HCT116 (cell line): Measurements from ENCODE around the gene TMEM202. TPM values are rescaled to one million over a fixed set of nuclear protein-coding genes. Genes with fewer than 3 reads are reported as not detected.

Source experiments
- ATAC-seq: fragments of 200-7000 bp; cut with Tn5 transposase; 2 replicates; pipeline ENCODE4 v1.9.1; 2020; ENCODE audit warnings: mild to moderate bottlenecking, moderate library complexity
- BruUV-seq: library from RNA; stranded (reverse); fragments of 400-500 nt; replicated peaks from 2 replicates; lab custom pipeline; 2021; lab: Mats Ljungman, UMichigan
- CTCF ChIA-PET: fragments of 300-600 bp; sonication (Branson Sonifier 250); formaldehyde crosslinking; loops from one replicate; lab custom pipeline; 2021; ENCODE audit warnings: antibody characterized with exemption; lab: Charles Lee
- POLR2A ChIA-PET: fragments of 300-600, 350-600 bp; sonication (Branson Sonifier 250); formaldehyde crosslinking; loops from one replicate; lab custom pipeline; 2021; ENCODE audit warnings: antibody characterized with exemption; lab: Charles Lee
- RAD21 ChIA-PET, 2 experiments: fragments of 300-600 bp; sonication (Branson Sonifier 250); formaldehyde crosslinking; loops; one replicate each; lab custom pipeline; 2023; ENCODE audit warnings: low total read pairs in 2 of 2; ENCODE audit not compliant: uncharacterized antibody in 2 of 2, unreplicated experiment in 2 of 2, low non-redundant PET in 1 of 2; lab: Charles Lee
- DNase-seq: peaks from one replicate; pipeline ENCODE4 v3.0.0-alpha.2; 2010; ENCODE audit warnings: low read depth, low spot score
- H2AFZ ChIP-seq: fragments of 200-600 bp; shearing (Covaris generic), sonication (generic); 2 replicates; pipeline ENCODE4 v1.6.1; 2017; ENCODE audit warnings: low read depth, mixed run types, mixed read lengths, antibody characterized with exemption, low read length; ENCODE audit not compliant: poor library complexity, severe bottlenecking
- H3K27ac ChIP-seq: 2 replicates; pipeline ENCODE4 v1.5.1; 2012; ENCODE audit warnings: low read depth, low read length
- H3K27me3 ChIP-seq: fragments of 200-600 bp; sonication (generic); 2 replicates; pipeline ENCODE4 v1.6.1; 2016; ENCODE audit warnings: mixed run types, low read length, mixed read lengths; ENCODE audit not compliant: insufficient read depth
- H3K36me3 ChIP-seq, 2 experiments: fragments of 200-500 bp in 1 of 2; fragments of 200-600 bp in 1 of 2; sonication (Bioruptor generic) in 1 of 2; sonication (generic) in 1 of 2; 2 replicates each; pipeline versions ENCODE4 v1.5.1 to v1.6.1; 2014 to 2016; ENCODE audit warnings: low read length in 2 of 2, inconsistent platforms in 1 of 2, mixed read lengths in 1 of 2, mixed run types in 1 of 2; ENCODE audit not compliant: insufficient read depth in 2 of 2, control insufficient read depth in 1 of 2
- H3K4me1 ChIP-seq, 2 experiments: fragments of 200-600 bp in 1 of 2; sonication (generic) in 1 of 2; 2 replicates each; pipeline versions ENCODE4 v1.5.1 to v1.6.1; 2012 to 2017; ENCODE audit warnings: low read length in 2 of 2, inconsistent platforms in 1 of 2, mild to moderate bottlenecking in 1 of 2, mixed read lengths in 1 of 2, mixed run types in 1 of 2, moderate library complexity in 1 of 2; ENCODE audit not compliant: insufficient read depth in 2 of 2, control insufficient read depth in 1 of 2
- H3K4me2 ChIP-seq: fragments of 200-600 bp; sonication (generic); 2 replicates; pipeline ENCODE4 v1.6.1; 2017; ENCODE audit warnings: mixed run types, low read length, mixed read lengths
- H3K4me3 ChIP-seq, 2 experiments: fragments of 200-600 bp in 1 of 2; sonication (generic) in 1 of 2; replicated peaks in 1 of 2; 2 replicates each; pipeline ENCODE4 v1.5.1; 2011 to 2016; ENCODE audit warnings: low read length in 2 of 2, control low read depth in 1 of 2, low read depth in 1 of 2, mild to moderate bottlenecking in 1 of 2, mixed read lengths in 1 of 2, mixed run types in 1 of 2
- H3K79me2 ChIP-seq: fragments of 200-600 bp; sonication (generic); 2 replicates; pipeline ENCODE4 v1.6.1; 2017; ENCODE audit warnings: mild to moderate bottlenecking, mixed run types, low read length, moderate library complexity, mixed read lengths; ENCODE audit not compliant: insufficient read depth
- H3K9ac ChIP-seq: fragments of 200-600 bp; sonication (generic); 2 replicates; pipeline ENCODE4 v1.6.1; 2016; ENCODE audit warnings: low read length, mixed read lengths
- H3K9me2 ChIP-seq: fragments of 200-600 bp; sonication (generic), shearing (Covaris generic); 2 replicates; pipeline ENCODE4 v1.6.1; 2017; ENCODE audit warnings: mixed run types, mild to moderate bottlenecking, moderate library complexity; ENCODE audit not compliant: insufficient read depth
- H3K9me3 ChIP-seq, 2 experiments: fragments of 200-500 bp in 1 of 2; fragments of 200-600 bp in 1 of 2; sonication (Bioruptor generic) in 1 of 2; sonication (generic) in 1 of 2; 2 replicates each; pipeline ENCODE4 v1.6.1; 2014 to 2017; ENCODE audit warnings: low read length in 2 of 2, mixed read lengths in 2 of 2, inconsistent platforms in 1 of 2, low read depth in 1 of 2, mild to moderate bottlenecking in 1 of 2, mixed run types in 1 of 2, moderate library complexity in 1 of 2; ENCODE audit not compliant: control insufficient read depth in 1 of 2, insufficient read depth in 1 of 2
- H4K20me1 ChIP-seq: fragments of 200-600 bp; sonication (generic), shearing (Covaris generic); 2 replicates; pipeline ENCODE4 v1.6.1; 2017; ENCODE audit warnings: mixed run types, mild to moderate bottlenecking, moderate library complexity; ENCODE audit not compliant: insufficient read depth
- CBX3 ChIP-seq: IDR thresholded peaks from 2 replicates; pipeline ENCODE4 v1.6.1; 2012; ENCODE audit warnings: low read depth
- CEBPB ChIP-seq: IDR thresholded peaks from 2 replicates; pipeline ENCODE4 v1.6.1; 2012; ENCODE audit warnings: low read depth
- EGR1 ChIP-seq: IDR thresholded peaks from 2 replicates; pipeline ENCODE4 v1.6.1; 2012; ENCODE audit warnings: low read depth
- FOSL1 ChIP-seq: IDR thresholded peaks from 2 replicates; pipeline ENCODE4 v1.6.1; 2012; ENCODE audit warnings: low read depth
- RAD21 ChIP-seq: IDR thresholded peaks from 2 replicates; pipeline ENCODE4 v1.6.1; 2012; ENCODE audit warnings: low read depth, mild to moderate bottlenecking
- SRF ChIP-seq: IDR thresholded peaks from 2 replicates; pipeline ENCODE4 v1.6.1; 2012; ENCODE audit warnings: low read depth
- YY1 ChIP-seq: IDR thresholded peaks from 2 replicates; pipeline ENCODE4 v1.6.1; 2011; ENCODE audit warnings: low read length, low read depth, moderate library complexity, mild to moderate bottlenecking; ENCODE audit not compliant: insufficient replicate concordance; ENCODE audit errors: extremely low read depth
- ZFX ChIP-seq: fragments of 450-650 bp; IDR thresholded peaks from 2 replicates; pipeline ENCODE4 v1.6.1; 2017
- intact Hi-C: fragments of 100-400 bp; cut with micrococcal nuclease; formaldehyde crosslinking; loops from 2 replicates; pipeline ENCODE4 v1.10.0; 2022
- total RNA-seq: library from RNA; stranded (reverse); gene quantifications from one replicate; pipeline ENCODE4 v1.2.1, GENCODE V29; 2021; ENCODE audit not compliant: unreplicated experiment
- TF ChIP-seq, protein P1 (sequence below): IDR thresholded peaks from 2 replicates; pipeline ENCODE4 v1.6.1; 2012; ENCODE audit warnings: low read depth
- TF ChIP-seq, protein P2 (sequence below): IDR thresholded peaks from 2 replicates; pipeline ENCODE4 v1.6.1; 2012
- TF ChIP-seq, protein P3 (sequence below): IDR thresholded peaks from 2 replicates; pipeline ENCODE4 v1.6.1; 2012

The TMEM202 gene
- total RNA-seq, 1 experiment from 2014 or later: not detected

DNA sequence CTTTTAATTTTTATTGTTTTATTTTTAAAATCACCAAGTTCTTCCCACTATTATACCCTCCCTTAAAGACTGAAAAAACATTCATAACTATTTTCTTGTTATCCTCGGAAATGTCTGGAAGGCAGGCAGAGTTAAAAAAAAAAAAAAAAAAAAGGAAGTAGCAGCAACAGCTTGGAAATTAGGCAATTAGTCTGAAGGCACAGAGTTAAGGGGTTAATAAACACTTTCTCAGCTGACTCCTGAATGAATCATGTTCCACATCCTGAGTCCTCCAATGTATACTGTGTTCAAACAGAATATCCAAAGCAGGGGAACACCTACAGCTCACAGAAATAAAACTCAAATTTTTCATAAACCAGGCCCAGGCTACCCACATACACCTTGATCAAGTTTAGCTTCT is 28.1 kb upstream of the TMEM202 start:
- Histone ChIP-seq H3K4me3 (no peak overlapping the region), H3K79me2 (peaks cover 47% of the 10 kb centered on the region), H3K9ac (no peak overlapping the region), H3K27me3 (no peaks in the 10 kb centered on the region), H4K20me1 (no peaks in the 10 kb centered on the region), H3K36me3 (no peaks in the 10 kb centered on the region; a peak in 1 of 4 replicates), H2AFZ (no peak overlapping the region), H3K27ac (no peak overlapping the region), H3K4me2 (no peak overlapping the region), H3K4me1 (peaks cover 0 to 6% of the 10 kb centered on the region in 2 experiments; a peak in 2 of 4 replicates), H3K9me3 (no peaks in the 10 kb centered on the region), H3K9me2 (no peaks in the 10 kb centered on the region)
- intact Hi-C loops: no loop called here
- CTCF ChIA-PET: no interaction called here
- no peak for DNase-seq
- RAD21 ChIA-PET: no interaction called here
- no peak for ATAC-seq
- no peak for TF ChIP-seq FOSL1
- no peak for TF ChIP-seq CEBPB
- TF ChIP-seq, protein P1, sequence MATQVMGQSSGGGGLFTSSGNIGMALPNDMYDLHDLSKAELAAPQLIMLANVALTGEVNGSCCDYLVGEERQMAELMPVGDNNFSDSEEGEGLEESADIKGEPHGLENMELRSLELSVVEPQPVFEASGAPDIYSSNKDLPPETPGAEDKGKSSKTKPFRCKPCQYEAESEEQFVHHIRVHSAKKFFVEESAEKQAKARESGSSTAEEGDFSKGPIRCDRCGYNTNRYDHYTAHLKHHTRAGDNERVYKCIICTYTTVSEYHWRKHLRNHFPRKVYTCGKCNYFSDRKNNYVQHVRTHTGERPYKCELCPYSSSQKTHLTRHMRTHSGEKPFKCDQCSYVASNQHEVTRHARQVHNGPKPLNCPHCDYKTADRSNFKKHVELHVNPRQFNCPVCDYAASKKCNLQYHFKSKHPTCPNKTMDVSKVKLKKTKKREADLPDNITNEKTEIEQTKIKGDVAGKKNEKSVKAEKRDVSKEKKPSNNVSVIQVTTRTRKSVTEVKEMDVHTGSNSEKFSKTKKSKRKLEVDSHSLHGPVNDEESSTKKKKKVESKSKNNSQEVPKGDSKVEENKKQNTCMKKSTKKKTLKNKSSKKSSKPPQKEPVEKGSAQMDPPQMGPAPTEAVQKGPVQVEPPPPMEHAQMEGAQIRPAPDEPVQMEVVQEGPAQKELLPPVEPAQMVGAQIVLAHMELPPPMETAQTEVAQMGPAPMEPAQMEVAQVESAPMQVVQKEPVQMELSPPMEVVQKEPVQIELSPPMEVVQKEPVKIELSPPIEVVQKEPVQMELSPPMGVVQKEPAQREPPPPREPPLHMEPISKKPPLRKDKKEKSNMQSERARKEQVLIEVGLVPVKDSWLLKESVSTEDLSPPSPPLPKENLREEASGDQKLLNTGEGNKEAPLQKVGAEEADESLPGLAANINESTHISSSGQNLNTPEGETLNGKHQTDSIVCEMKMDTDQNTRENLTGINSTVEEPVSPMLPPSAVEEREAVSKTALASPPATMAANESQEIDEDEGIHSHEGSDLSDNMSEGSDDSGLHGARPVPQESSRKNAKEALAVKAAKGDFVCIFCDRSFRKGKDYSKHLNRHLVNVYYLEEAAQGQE: no peak
- BruUV-seq: no TSS peak
- POLR2A ChIA-PET: no interaction called here

DNA sequence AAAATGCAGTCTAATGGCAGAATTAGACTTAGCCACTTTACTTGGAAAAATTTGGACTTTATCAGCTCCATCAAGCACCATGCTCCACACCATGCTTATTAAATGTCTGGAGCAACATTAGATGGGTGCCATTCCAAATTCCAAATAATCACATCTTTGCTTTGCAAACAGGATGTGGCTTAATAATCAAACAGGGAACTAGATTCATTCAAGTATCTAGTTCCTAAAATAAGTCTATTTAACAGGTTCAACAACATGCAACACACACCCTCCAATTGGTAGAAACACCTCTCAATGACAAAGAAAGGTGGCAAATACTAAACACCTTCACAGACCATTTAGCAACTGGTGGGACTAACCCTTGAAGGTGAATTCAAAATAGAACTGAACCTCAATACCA is 25.7 kb upstream of the TMEM202 start:
- CTCF ChIA-PET: no interaction called here
- Histone ChIP-seq H3K27ac (no peak overlapping the region), H3K79me2 (peaks cover 51% of the 10 kb centered on the region), H3K4me1 (peaks cover 0 to 24% of the 10 kb centered on the region in 2 experiments; a peak in 2 of 4 replicates), H3K9me3 (no peaks in the 10 kb centered on the region), H3K4me2 (no peak overlapping the region), H2AFZ (no peak overlapping the region), H4K20me1 (no peaks in the 10 kb centered on the region), H3K4me3 (no peak overlapping the region), H3K9ac (no peak overlapping the region), H3K36me3 (no peaks in the 10 kb centered on the region; a peak in 1 of 4 replicates), H3K9me2 (no peaks in the 10 kb centered on the region), H3K27me3 (no peaks in the 10 kb centered on the region)
- POLR2A ChIA-PET: no interaction called here
- ATAC-seq (no peak), DNase-seq (no peak)
- BruUV-seq: no TSS peak
- RAD21 ChIA-PET: no interaction called here
- intact Hi-C loops: no loop called here
- TF ChIP-seq CEBPB (no peak), SRF (no peak), EGR1 (no peak), ZFX (no peak), CBX3 (no peak), YY1 (no peak), RAD21 (no peak)
- TF ChIP-seq, protein P2, sequence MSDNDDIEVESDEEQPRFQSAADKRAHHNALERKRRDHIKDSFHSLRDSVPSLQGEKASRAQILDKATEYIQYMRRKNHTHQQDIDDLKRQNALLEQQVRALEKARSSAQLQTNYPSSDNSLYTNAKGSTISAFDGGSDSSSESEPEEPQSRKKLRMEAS: no peak
- TF ChIP-seq, protein P3, sequence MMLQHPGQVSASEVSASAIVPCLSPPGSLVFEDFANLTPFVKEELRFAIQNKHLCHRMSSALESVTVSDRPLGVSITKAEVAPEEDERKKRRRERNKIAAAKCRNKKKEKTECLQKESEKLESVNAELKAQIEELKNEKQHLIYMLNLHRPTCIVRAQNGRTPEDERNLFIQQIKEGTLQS: no peak
- TF ChIP-seq, protein P1: no peak
